ENCODE measurements around the gene COBL.

The COBL gene

DNA sequence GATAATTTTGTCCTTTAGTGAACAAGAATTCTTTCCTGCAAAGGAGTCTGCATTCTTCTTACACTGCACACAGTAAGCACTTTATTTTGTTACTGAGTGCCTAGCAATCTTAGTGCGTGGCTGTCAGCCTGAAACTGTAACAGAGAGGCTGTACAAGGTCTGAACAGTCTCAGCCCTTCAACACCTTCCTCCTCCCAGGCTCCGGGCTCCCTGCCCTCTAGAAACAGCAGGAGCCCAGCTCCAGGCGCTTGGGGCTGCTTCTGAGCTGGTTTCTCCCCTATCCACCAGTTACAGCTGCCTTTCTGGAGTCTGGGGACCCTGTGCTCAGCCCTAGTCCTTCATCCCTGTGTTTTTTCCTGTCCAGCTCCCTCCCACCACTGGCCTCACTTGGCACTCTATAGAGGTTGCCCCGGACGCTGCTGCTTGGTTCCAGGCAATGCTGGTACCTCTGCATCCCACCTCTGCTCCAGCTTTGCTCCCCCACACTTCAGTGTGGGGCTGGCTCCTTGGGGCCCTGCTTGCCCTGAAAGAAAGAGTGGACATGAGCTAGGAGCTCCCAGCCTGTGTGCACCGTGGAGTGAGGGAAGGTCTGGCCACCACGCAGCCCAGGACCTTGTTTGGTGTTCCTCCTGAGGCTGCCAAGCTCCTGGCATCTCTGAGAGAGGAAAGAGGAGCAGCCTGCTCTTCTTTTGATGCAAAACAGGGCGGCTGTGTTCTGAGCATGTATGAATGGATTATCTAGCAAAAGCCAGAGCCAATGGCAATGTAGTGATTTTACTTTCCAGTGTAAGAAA, 282.7 kb downstream of the COBL start:
- no peak for DNase-seq

DNA sequence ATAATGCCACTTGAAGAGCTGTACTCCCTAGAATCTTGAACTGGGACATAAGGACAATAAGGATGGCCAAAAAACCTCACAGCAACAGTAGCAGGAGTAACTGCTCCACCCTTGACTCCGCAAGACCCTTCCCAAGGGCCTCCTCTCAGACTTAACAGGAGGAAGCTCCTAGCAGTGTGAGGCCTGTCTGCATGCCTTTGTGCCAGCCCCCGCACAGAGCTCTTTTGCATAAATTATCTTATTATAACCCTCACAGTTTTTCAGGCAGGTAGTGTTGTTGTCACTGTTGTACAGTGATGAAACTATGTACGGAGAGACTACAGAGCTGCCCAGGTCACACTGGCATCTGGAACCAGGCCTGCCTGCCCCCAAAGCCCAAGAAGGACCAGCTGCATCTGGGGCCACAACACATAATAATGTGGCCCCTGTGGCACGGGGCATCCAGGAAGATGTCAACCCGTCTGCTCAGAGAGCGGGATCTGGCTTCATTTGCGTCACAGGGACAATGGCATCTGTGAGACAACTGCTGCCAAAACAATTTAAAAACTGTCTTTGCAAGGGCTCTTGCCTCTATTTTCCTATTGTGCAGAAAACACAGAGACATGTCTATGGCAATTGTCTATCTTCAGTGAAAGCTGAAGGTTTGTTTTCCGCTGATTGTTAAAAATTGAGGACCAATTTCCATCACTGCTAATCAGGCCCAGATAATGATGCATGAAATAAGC, 284.7 kb downstream of the COBL start:
- no peak for DNase-seq

DNA sequence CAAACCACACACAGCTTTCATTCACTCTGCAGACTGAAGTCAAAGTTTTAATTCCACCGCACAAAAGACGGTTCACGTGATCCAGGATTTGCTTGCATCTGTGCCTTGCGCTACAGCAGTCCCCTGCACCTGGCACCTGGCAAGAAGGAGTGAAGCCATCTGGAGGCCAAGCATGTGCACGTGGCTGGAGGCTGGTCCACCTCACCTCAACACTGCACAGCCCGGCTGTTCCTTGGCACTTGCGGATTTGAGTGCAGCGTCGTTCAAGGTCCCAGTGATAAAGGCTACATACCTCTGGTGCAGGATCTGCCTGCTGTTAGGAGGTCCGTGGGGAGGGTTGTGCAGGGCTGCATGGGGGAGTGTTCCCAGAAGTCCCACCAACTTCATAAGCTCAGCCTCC, 285.4 kb downstream of the COBL start:
- no peak for DNase-seq

- no peak for DNase-seq
Observed at GRCh38 chr7:51029701-51030191, 286.9 kb downstream of the COBL start.

DNA sequence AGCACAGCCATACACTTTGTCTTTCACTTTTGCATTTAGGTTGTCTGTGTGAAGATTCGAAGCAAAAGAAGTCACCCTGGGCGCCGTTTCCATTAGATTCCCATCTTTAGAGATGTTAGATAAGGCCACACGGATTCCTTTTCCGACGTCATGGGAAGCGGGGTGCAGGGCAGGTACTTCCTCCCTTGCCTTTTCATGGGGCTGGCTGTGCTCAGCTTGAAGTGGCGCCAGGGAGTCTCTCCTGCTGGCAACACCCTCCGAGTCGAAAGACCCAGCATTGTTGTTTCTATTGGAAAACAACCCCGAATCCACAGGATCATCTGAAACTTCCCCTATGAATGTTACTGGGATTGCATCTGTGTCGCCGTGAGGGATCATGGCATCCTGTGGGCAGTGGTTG, 287.5 kb downstream of the COBL start:
- DNase-seq, result no peak

DNA sequence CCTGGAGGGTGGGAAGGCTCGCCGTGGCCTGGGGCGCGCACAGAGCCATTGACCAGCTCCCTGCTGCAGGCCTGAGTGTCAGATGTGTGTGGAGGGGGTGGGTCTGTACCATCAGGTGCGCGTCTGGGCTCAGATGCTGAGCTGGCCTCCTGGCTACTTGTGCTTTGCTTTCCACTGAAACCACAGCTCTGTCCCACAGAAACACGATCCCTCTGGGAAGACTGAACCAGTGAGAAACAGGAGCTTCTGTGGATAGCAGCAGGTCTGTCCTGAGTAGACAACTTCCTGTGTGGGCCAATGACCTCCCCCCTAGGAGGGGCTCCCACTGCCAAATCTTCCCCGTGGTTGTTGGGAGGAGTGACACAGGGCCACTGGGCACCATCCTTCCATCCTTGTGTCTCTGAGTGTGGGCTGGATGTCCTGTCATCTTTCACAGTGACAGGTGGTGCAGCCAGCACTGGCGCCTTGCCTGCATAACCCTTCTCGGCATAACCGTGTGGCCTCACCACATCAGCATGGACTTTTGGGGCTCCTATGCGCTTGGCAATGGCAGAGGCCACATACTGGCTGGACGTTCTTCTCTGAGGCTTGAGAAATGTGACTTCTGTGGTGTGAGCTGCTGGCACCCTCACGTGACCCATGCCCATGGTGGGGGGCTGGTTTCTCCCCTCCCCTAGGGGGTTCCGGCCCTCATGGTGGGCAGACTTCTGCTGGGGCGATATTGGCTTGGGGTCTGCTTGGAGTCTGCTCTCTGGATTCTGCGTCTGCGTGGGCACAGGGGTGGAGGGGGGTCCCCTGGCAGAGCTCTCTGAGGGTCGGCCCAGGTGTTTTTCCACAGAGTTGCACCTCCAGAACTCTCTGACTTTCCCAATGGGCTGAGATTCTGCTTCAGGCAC, 288.4 kb downstream of the COBL start:
- DNase-seq, result no peak

- DNase-seq, result no peak
Observed at GRCh38 chr7:51027106-51027934, 289.3 kb downstream of the COBL start.

GRCh38 chr7:51026341-51026740, 290.3 kb downstream of the COBL start:
- DNase-seq, result no peak

DNA sequence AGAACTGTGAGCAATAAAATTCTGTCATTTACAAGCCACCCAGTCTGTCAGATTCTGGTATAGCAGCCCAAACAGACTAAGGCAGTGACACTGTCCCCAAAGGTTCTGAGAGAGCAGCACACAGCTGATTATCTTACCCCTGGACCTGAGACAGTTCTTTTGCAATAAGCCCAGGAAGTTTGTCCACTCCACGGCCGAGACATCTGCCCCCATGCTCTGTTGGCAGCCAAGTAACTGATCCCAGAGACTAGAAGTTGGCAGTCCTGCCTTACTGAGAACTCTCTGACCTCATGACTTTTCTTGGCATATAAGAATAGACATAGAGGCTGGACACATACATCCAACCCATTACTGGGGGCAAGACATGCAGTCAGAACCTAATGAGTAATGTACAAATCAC, 290.9 kb downstream of the COBL start:
- DNase-seq, result no peak

GRCh38 chr7:51024867-51025266, 291.7 kb downstream of the COBL start:
- DNase-seq, result no peak

GRCh38 chr7:51023547-51023946, 293.1 kb downstream of the COBL start:
- DNase-seq, result no peak

GRCh38 chr7:51022821-51023220, 293.8 kb downstream of the COBL start:
- no peak for DNase-seq

- no peak for DNase-seq
Observed at GRCh38 chr7:51021906-51022570, 294.6 kb downstream of the COBL start.

GRCh38 chr7:51020944-51021343, 295.7 kb downstream of the COBL start:
- no peak for DNase-seq

- no peak for DNase-seq
Observed at GRCh38 chr7:51019891-51020870, 296.4 kb downstream of the COBL start.

DNA sequence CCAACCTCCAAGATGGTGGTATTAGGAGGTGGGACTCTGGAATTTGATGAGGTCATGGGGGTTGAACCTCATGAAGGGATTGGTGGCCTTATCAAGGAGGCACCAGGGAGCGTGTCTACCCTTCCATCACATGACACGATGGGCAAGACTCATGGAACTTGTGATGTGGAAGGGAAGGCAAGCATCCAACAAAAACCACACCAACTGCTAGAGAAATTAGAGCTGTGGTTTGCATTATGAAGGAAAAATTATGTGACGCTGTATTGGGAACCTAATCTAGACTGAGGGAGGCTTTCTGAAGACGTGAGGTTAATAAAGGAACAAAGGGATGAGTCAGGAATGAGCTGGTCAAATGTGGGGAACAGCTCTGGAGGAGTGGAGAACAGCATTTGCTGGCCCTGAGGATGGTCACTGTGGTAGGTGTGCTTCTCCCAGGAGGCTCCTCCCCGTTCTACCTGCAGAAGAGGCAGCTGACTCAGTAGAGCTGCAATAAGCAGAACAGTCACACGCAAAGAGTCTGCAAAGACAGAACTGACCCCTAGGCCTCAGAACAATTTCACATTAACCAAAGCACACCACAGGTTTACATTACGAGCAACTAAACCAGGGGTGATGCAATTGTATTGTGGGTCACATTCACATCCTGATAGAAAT, 297.3 kb downstream of the COBL start:
- no peak for DNase-seq

DNA sequence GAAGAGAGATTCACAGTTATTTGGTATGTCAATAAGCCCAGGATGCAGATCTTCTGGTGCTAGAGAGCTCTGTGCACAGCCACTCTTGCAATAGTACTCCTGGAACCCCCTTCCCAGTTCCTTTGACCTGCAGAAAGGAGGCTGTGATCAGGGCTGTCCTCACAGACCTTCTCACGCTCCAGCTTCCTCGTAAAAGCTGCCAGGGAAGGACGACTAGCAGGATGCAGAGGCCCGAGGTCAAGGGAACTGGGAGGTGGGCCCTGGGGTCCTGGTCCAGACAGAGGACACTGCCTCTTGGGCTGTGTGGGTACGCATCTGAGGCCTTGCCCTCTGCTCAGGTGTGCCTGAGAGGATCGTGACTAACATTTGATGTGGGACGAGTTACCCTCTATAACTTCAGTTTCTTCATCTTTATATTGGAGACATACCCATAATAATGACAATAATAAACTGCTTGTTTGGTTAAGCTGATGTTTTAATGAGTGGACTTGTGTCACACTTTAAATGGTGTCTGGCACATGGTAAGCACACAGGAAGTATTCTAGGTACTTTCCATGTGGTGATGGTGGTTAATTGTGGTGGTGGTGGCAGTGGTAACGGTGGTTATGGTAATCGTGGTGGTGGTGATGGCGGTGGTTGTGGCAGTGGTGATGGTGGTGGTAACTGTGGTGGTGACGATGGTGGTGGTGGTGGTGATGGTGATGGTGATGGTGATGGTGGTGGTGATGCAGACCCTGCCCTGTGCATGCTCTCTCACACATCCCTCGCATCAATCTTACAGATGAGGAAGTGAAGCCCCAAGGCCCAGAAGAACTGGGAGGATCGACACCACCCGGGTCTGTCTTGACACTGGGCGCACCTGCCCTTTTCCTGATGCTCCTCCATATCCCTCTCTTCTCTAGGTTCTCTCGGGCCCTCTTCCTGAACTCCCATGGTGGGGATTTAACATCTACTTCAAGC, 298.8 kb downstream of the COBL start:
- no peak for DNase-seq

GRCh38 chr7:51016546-51016945, 300.1 kb downstream of the COBL start:
- DNase-seq, result no peak

DNA sequence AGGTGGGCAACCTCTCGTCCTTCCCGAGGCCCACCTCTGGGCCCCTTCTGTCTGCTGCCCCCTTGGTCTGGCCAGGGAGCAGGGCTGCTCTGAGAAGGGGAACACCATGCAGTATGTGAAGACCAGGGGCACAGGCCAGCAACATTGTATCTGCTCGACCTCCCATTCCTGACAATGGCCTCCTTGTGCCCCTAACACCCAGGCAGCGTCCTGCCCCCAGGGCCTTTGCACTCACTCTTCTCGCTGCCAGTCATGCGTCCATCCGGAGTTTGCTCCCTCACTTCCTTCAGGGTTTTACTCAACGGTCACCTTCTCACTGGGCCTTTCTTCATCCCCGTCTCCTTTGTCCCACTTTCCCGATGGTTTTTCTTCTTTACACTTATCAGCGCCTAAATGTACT, 301.0 kb downstream of the COBL start:
- no peak for DNase-seq
